Motor neuron (in vitro differentiated cells): ENCODE results near the gene ADGRG3. TPM values are rescaled to one million over a fixed set of nuclear protein-coding genes. Genes with fewer than 3 reads are reported as not detected.
"Not testable (repeated sequence)": the region's sequence is repeated elsewhere in the genome, so short reads cannot be mapped to it uniquely, and the experiment has no call there.

Experiments
- ATAC-seq, 8 experiments: fragments of 200-7000 bp; cut with Tn5 transposase; replicated peaks in 6 of 8; 2 replicates each; pipeline ENCODE4 v1.8.0; 2021; ENCODE audit warnings: mild to moderate bottlenecking in 8 of 8, moderate library complexity in 8 of 8
- H3K27ac ChIP-seq, 2 donors: fragments of 250-450 bp; sonication (Bioruptor Pico); 2 replicates each; pipeline ENCODE4 v1.9.0; 2021; ENCODE audit warnings: antibody characterized with exemption in 2 of 2, mild to moderate bottlenecking in 2 of 2, moderate library complexity in 1 of 2
- H3K4me1 ChIP-seq, 2 donors: fragments of 250-450 bp; sonication (Bioruptor Pico); replicated peaks in 1 of 2; 2 replicates each; pipeline ENCODE4 v1.6.1; 2021; ENCODE audit warnings: antibody characterized with exemption in 2 of 2, mild to moderate bottlenecking in 2 of 2, moderate library complexity in 1 of 2
- H3K4me3 ChIP-seq, 5 donors: fragments of 250-450 bp; sonication (Bioruptor Pico); 2 replicates each; pipeline ENCODE4 v1.9.0; 2021; ENCODE audit warnings: antibody characterized with exemption in 5 of 5, mild to moderate bottlenecking in 5 of 5, moderate library complexity in 4 of 5
- WGBS, 10 experiments: fragments of 450-650 bp; shearing (Covaris generic); methylation state at CpG; one replicate each; pipeline ENCODE4 v1.0.0; 2022; 5-methylcytosine and 5-hydroxymethylcytosine counted together
- in situ Hi-C, 9 experiments: fragments of 400-800 bp; cut with MboI; loops; one replicate each; pipeline ENCODE4 v1.15.0; 2021; ENCODE audit warnings: low sequenced_read_pairs in 9 of 9, low pct_unique_long_range_greater_than_20kb in 2 of 9; ENCODE audit not compliant: unreplicated experiment in 9 of 9
- total RNA-seq, 8 experiments: library from RNA; unstranded; fragments of 300-600 nt; gene quantifications; 2 replicates each; pipeline versions ENCODE4 v1.2.3 to v1.2.4, GENCODE V29; 2022

Gene ADGRG3
- total RNA-seq, 8 experiments from 2014 or later: 0.10 to 1.1 (median 0.31) TPM; not detected in 2

- WGBS, 10 experiments: 68 to 100% (median 87%) methylated on average over 1 to 7 of the region's 11 CpGs; no CpG with 5 or more reads in 5 of the 10 experiments
- ATAC-seq: no peak
- in situ Hi-C loops: no loop called here
Measured at GRCh38 chr16:57722651-57723050, 54.5 kb downstream of the ADGRG3 start.

GRCh38 chr16:57723170-57723569, 55.1 kb downstream of the ADGRG3 start:
- 50 to 71% methylated on average over 1 to 7 of the region's 7 CpGs; no CpG with 5 or more reads in 8 of the 10 experiments for WGBS, 10 experiments
- Histone ChIP-seq H3K4me1 (peaks cover 2% of the 10 kb centered on the region in 2 donors), H3K27ac (no peak overlapping the region), H3K4me3 (no peak overlapping the region)
- in situ Hi-C loops: no loop called here
- no peak for ATAC-seq

More at GRCh38 chr16:57722651-57723050, 54.5 kb downstream of the ADGRG3 start:
- H3K4me3 ChIP-seq: no peak overlapping the region
- peaks cover 2% of the 10 kb centered on the region in 2 donors for H3K4me1 ChIP-seq
- no peak overlapping the region for H3K27ac ChIP-seq

- no peak for ATAC-seq
- 0 to 87% (median 82%) methylated on average over 1 to 11 of the region's 15 CpGs; no CpG with 5 or more reads in 3 of the 10 experiments for WGBS, 10 experiments
- peaks cover 2% of the 10 kb centered on the region in 2 donors for H3K4me1 ChIP-seq
- no peak overlapping the region for H3K27ac ChIP-seq
- in situ Hi-C loops: no loop called here
- H3K4me3 ChIP-seq: no peak overlapping the region
Measured at GRCh38 chr16:57724531-57724930, 56.4 kb downstream of the ADGRG3 start.

- in situ Hi-C loops: loop anchor here in 1 of 9 experiments (25.0 kb wide), 1 partner anchor 138 kb away; no protein-coding TSS in a partner anchor
- no peak overlapping the region for H3K27ac ChIP-seq
- ATAC-seq: no peak
Measured at GRCh38 chr16:57725151-57725550, 57.0 kb downstream of the ADGRG3 start.

GRCh38 chr16:57725554-57725953, 57.4 kb downstream of the ADGRG3 start:
- 13 to 100% (median 65%) methylated on average over 1 to 2 of the region's 5 CpGs; no CpG with 5 or more reads in 1 of the 10 experiments for WGBS, 10 experiments
- Histone ChIP-seq H3K4me3 (no peak overlapping the region), H3K4me1 (peaks cover 2% of the 10 kb centered on the region in 2 donors), H3K27ac (no peak overlapping the region)
- in situ Hi-C loops: loop anchor here in 1 of 9 experiments (25.0 kb wide), 1 partner anchor 138 kb away; no protein-coding TSS in a partner anchor
- no peak for ATAC-seq

More at GRCh38 chr16:57725151-57725550, 57.0 kb downstream of the ADGRG3 start:
- 61 to 78% (median 72%) methylated on average over 3 to 5 of the region's 5 CpGs; no CpG with 5 or more reads in 3 of the 10 experiments for WGBS, 10 experiments
- Histone ChIP-seq H3K4me3 (no peak overlapping the region), H3K4me1 (peaks cover 2% of the 10 kb centered on the region in 2 donors)

GRCh38 chr16:57725976-57726375, 57.9 kb downstream of the ADGRG3 start:
- Histone ChIP-seq H3K4me3 (no peak overlapping the region), H3K27ac (no peak overlapping the region), H3K4me1 (peaks cover 2% of the 10 kb centered on the region in 2 donors)
- ATAC-seq: no peak
- in situ Hi-C loops: loop anchor here in 1 of 9 experiments (25.0 kb wide), 1 partner anchor 139 kb away; no protein-coding TSS in a partner anchor
- 80 to 100% (median 86%) methylated on average over 2 to 18 of the region's 30 CpGs; no CpG with 5 or more reads in 4 of the 10 experiments for WGBS, 10 experiments

- Histone ChIP-seq H3K4me1 (peaks cover 2% of the 10 kb centered on the region in 2 donors), H3K4me3 (no peak overlapping the region), H3K27ac (no peak overlapping the region)
- no peak for ATAC-seq
- WGBS, 10 experiments: 0 to 90% (median 64%) methylated on average over 1 to 4 of the region's 7 CpGs; no CpG with 5 or more reads in 2 of the 10 experiments
- in situ Hi-C loops: loop anchor here in 1 of 9 experiments (25.0 kb wide), 1 partner anchor 139 kb away; no protein-coding TSS in a partner anchor
Measured at GRCh38 chr16:57726433-57726947, 58.4 kb downstream of the ADGRG3 start.

- Histone ChIP-seq H3K27ac (no peak overlapping the region), H3K4me3 (no peak overlapping the region), H3K4me1 (peaks cover under 1 to 1% of the 10 kb centered on the region in 2 donors)
- in situ Hi-C loops: loop anchor here in 1 of 9 experiments (25.0 kb wide), 1 partner anchor 140 kb away; no protein-coding TSS in a partner anchor
- ATAC-seq: no peak
- 40 to 86% (median 72%) methylated on average over 1 to 2 of the region's 4 CpGs; no CpG with 5 or more reads in 7 of the 10 experiments for WGBS, 10 experiments
Measured at GRCh38 chr16:57727610-57728009, 59.5 kb downstream of the ADGRG3 start.

GRCh38 chr16:57728336-57729181, 60.5 kb downstream of the ADGRG3 start:
- no peak for ATAC-seq
- H3K4me3 ChIP-seq: no peak overlapping the region
- in situ Hi-C loops: loop anchor here in 1 of 9 experiments (25.0 kb wide), 1 partner anchor 141 kb away; no protein-coding TSS in a partner anchor
- H3K4me1 ChIP-seq: no peaks in the 10 kb centered on the region
- no peak overlapping the region for H3K27ac ChIP-seq
- 75 to 100% (median 95%) methylated on average over 2 to 4 of the region's 14 CpGs; no CpG with 5 or more reads in 7 of the 10 experiments for WGBS, 10 experiments

GRCh38 chr16:57729182-57729484, 61.0 kb downstream of the ADGRG3 start:
- no peak overlapping the region for H3K27ac ChIP-seq
- ATAC-seq: no peak
- H3K4me3 ChIP-seq: no peak overlapping the region
- H3K4me1 ChIP-seq: peaks cover 0 to under 1% of the 10 kb centered on the region in 2 donors
- 60% methylated on average over 1 of the region's 1 CpG; no CpG with 5 or more reads in 9 of the 10 experiments for WGBS, 10 experiments
- in situ Hi-C loops: loop anchor here in 1 of 9 experiments (25.0 kb wide), 1 partner anchor 142 kb away; no protein-coding TSS in a partner anchor

- not testable (repeated sequence) for H3K4me1 ChIP-seq, H3K27ac ChIP-seq, H3K4me3 ChIP-seq, ATAC-seq
- WGBS, 10 experiments: no CpG with 5 or more reads among the region's 6 CpGs
- in situ Hi-C loops: loop anchor here in 1 of 9 experiments (25.0 kb wide), 1 partner anchor 143 kb away; no protein-coding TSS in a partner anchor
Measured at GRCh38 chr16:57729852-57730251, 61.7 kb downstream of the ADGRG3 start.

GRCh38 chr16:57730771-57731730, 62.9 kb downstream of the ADGRG3 start:
- no peak overlapping the region for H3K4me3 ChIP-seq
- in situ Hi-C loops: loop anchor here in 1 of 9 experiments (25.0 kb wide), 1 partner anchor 144 kb away; no protein-coding TSS in a partner anchor
- no peak for ATAC-seq
- peaks cover 3 to 5% of the 10 kb centered on the region in 2 donors for H3K4me1 ChIP-seq
- no peak overlapping the region for H3K27ac ChIP-seq
- WGBS, 10 experiments: 20 to 100% (median 58%) methylated on average over 1 to 13 of the region's 13 CpGs; no CpG with 5 or more reads in 1 of the 10 experiments
